ENCODE measurements around the gene ITGBL1. TPM values are rescaled to one million over a fixed set of nuclear protein-coding genes. Genes with fewer than 3 reads are reported as not detected.

Gene ITGBL1
- total and polyA plus RNA-seq, 8 donors: 0.24 to 50.0 (median 0.38) TPM

DNA sequence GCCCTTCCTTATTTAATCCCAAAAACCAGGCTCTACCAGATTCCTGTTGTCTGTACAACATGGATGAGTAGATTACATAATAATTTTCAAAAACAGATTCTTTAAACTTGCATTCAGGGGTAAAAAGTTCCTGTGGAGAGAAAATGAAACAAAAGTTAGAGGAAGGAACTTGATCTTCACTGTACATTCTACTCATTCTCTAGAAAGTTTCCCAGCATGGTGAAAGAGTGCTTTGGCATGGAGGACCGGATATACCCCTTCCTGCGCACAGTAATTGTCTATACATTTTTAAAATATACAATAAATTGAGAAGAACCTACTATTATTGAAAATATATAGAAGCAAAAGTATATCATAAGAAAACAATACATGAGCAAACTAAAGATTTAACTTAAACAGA, 274.2 kb downstream of the ITGBL1 start:
- no peak overlapping the region for H3K4me3 ChIP-seq
- H3K27ac ChIP-seq: no peak overlapping the region
- DNase-seq (no peak), ATAC-seq (no peak)
- no peaks in the 10 kb centered on the region for H3K4me1 ChIP-seq
- TF ChIP-seq, protein P1, sequence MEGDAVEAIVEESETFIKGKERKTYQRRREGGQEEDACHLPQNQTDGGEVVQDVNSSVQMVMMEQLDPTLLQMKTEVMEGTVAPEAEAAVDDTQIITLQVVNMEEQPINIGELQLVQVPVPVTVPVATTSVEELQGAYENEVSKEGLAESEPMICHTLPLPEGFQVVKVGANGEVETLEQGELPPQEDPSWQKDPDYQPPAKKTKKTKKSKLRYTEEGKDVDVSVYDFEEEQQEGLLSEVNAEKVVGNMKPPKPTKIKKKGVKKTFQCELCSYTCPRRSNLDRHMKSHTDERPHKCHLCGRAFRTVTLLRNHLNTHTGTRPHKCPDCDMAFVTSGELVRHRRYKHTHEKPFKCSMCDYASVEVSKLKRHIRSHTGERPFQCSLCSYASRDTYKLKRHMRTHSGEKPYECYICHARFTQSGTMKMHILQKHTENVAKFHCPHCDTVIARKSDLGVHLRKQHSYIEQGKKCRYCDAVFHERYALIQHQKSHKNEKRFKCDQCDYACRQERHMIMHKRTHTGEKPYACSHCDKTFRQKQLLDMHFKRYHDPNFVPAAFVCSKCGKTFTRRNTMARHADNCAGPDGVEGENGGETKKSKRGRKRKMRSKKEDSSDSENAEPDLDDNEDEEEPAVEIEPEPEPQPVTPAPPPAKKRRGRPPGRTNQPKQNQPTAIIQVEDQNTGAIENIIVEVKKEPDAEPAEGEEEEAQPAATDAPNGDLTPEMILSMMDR (IDR thresholded peaks at IDR 0.05): no peak
- no peaks in the 10 kb centered on the region for H3K27me3 ChIP-seq
- H3K36me3 ChIP-seq: no peaks in the 10 kb centered on the region
- no peaks in the 10 kb centered on the region for H3K9me3 ChIP-seq
- intact Hi-C loops (cut with DNase I): no loop called here

- TF ChIP-seq, protein P1 (IDR thresholded peaks at IDR 0.05): no peak
- H3K36me3 ChIP-seq: no peaks in the 10 kb centered on the region
- no peak overlapping the region for H3K4me3 ChIP-seq
- H3K4me1 ChIP-seq: no peaks in the 10 kb centered on the region
- DNase-seq (no peak), ATAC-seq (no peak)
- H3K27me3 ChIP-seq: no peaks in the 10 kb centered on the region
- intact Hi-C loops (cut with DNase I): no loop called here
- H3K9me3 ChIP-seq: no peaks in the 10 kb centered on the region
- H3K27ac ChIP-seq: no peak overlapping the region
Observed at GRCh38 chr13:101727118-101727517, 274.6 kb downstream of the ITGBL1 start.

DNA sequence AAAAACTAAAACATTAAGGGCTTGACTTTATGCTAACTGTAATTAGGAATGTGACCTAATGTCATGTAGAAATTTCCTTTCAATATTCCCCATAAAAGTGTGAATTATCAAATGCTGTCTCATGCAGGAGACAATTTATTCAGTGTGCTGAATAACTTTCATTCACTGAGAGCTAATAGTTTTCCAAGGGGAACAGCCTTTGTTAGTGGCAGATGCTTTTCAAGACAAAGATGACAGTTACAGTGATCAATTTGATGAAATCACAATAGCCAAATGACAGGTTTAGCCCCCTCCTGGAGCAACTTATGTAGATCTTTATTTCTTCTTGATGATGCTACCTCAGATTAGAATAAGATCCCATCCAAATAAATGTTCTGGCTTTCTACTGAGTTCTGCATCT, 275.5 kb downstream of the ITGBL1 start:
- Histone ChIP-seq H3K27ac (no peak overlapping the region), H3K36me3 (no peaks in the 10 kb centered on the region), H3K27me3 (no peaks in the 10 kb centered on the region), H3K4me3 (no peak overlapping the region), H3K4me1 (no peaks in the 10 kb centered on the region), H3K9me3 (no peaks in the 10 kb centered on the region)
- DNase-seq (no peak), ATAC-seq (no peak)
- intact Hi-C loops (cut with DNase I): no loop called here
- TF ChIP-seq, protein P1 (IDR thresholded peaks at IDR 0.05): no peak

DNA sequence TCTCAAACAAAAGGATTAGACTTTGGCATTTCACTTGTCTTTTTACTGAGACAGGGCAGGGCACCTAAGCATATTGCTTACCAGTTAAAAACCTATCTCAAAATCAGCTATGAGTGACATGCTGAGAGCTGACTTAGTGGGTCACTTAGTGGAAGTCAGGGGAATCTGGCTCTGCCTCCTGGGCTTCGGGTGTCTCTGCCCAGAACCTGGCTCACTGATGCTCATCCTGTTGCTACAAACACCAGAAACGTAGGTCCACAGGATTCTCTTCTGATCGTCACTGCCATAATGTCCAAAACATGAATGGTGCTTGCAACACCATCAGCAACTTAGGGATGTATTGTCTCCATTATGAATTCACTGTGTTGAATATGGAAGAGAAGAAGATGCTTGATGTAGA, 276.1 kb downstream of the ITGBL1 start:
- no peak overlapping the region for H3K4me3 ChIP-seq
- DNase-seq (no peak), ATAC-seq (no peak)
- H3K9me3 ChIP-seq: no peaks in the 10 kb centered on the region
- intact Hi-C loops (cut with DNase I): no loop called here
- TF ChIP-seq, protein P1 (IDR thresholded peaks at IDR 0.05): no peak
- no peaks in the 10 kb centered on the region for H3K4me1 ChIP-seq
- no peaks in the 10 kb centered on the region for H3K36me3 ChIP-seq
- no peak overlapping the region for H3K27ac ChIP-seq
- H3K27me3 ChIP-seq: no peaks in the 10 kb centered on the region

- H3K27me3 ChIP-seq: no peaks in the 10 kb centered on the region
- no peak overlapping the region for H3K27ac ChIP-seq
- H3K9me3 ChIP-seq: no peaks in the 10 kb centered on the region
- ATAC-seq: no peak
- intact Hi-C loops (cut with DNase I): no loop called here
- no peak overlapping the region for H3K4me3 ChIP-seq
- TF ChIP-seq, protein P1 (IDR thresholded peaks at IDR 0.05): no peak
- no peaks in the 10 kb centered on the region for H3K36me3 ChIP-seq
- DNase-seq: no peak
- H3K4me1 ChIP-seq: no peaks in the 10 kb centered on the region
Observed at GRCh38 chr13:101730420-101731000, 278.0 kb downstream of the ITGBL1 start.

All from left lung (tissue), 10 donors.